AG04449 (cell line): ENCODE measurements around the gene IRAK3.
A peak's percentile ranks its signal among the peaks of the same experiment; 100 is the strongest.

ENCODE experiments used
- CTCF ChIA-PET: fragments of 350-600 bp; formaldehyde crosslinking; extraction: SDS; loops from one replicate; lab custom pipeline; 2021; ENCODE audit warnings: antibody characterized with exemption; lab: Yijun Ruan, JAX
- POLR2A ChIA-PET: fragments of 400-600, 350-600 bp; formaldehyde crosslinking; extraction: SDS; loops from one replicate; lab custom pipeline; 2020; ENCODE audit warnings: antibody characterized with exemption, inconsistent platforms; lab: Yijun Ruan, JAX
- DNase-seq: peaks from one replicate; pipeline ENCODE4 v3.0.0-alpha.2; 2010; ENCODE audit warnings: low read depth, low spot score
- H3K4me3 ChIP-seq: 2 replicates; pipeline ENCODE4 v1.5.1; 2011; ENCODE audit warnings: low read depth, mild to moderate bottlenecking, control low read depth, low read length
- TF ChIP-seq, protein P1 (sequence below): IDR thresholded peaks from one replicate; pipeline ENCODE4 v1.5.1; 2011; ENCODE audit warnings: mild to moderate bottlenecking, moderate library complexity, low read length, control low read depth, inconsistent platforms; ENCODE audit not compliant: insufficient read depth; ENCODE audit errors: missing control alignments

The IRAK3 gene, protein sequence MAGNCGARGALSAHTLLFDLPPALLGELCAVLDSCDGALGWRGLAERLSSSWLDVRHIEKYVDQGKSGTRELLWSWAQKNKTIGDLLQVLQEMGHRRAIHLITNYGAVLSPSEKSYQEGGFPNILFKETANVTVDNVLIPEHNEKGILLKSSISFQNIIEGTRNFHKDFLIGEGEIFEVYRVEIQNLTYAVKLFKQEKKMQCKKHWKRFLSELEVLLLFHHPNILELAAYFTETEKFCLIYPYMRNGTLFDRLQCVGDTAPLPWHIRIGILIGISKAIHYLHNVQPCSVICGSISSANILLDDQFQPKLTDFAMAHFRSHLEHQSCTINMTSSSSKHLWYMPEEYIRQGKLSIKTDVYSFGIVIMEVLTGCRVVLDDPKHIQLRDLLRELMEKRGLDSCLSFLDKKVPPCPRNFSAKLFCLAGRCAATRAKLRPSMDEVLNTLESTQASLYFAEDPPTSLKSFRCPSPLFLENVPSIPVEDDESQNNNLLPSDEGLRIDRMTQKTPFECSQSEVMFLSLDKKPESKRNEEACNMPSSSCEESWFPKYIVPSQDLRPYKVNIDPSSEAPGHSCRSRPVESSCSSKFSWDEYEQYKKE

DNA sequence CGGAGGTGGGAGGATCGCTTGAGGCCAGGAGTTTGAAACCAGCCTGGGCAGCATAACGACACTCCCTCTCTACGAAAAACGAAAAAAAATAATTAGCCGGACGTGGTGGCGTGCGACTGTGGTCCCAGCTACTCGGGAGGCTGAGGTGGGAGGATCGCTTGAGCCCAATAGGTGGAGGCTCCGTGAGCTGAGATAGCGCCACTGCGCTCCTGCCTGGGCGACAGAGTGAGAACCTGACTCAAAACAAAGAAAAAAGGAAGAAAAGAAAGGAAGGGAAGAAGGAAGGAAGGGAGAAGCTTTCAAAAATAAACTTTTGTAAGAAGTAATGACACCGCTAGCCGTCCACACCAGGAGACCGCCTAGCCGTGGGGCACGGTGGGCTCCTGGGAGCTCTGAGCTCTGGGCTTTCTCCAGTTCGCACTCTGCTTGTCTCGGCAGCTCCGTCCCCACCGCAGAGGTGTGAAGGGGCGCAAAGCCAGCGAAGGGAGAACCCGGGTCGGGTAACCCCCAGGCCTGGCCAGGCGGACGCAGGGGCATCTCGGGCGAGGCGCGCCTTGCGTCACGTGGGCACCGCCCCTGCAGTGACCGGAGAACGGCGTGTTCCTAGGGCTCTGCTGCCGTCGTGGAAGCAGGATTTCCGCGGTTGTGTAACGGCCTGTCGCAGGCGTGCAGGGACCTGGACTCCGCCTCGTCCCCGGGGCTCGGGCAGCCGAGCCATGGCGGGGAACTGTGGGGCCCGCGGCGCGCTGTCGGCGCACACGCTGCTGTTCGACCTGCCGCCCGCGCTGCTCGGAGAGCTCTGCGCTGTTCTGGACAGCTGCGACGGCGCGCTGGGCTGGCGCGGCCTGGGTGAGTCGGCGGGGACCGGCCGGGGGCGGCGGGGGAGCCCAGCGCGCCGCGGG is at the start of gene IRAK3:
IRAK3 (plus strand) TSS at position 631 of the 902 bp plus-strand sequence; CDS start at position 717, 86 bp downstream.
- H3K4me3 ChIP-seq, result peak within 1 kb of the TSS; percentile 55
- POLR2A ChIA-PET, result no interaction called here
- TF ChIP-seq, protein P1, sequence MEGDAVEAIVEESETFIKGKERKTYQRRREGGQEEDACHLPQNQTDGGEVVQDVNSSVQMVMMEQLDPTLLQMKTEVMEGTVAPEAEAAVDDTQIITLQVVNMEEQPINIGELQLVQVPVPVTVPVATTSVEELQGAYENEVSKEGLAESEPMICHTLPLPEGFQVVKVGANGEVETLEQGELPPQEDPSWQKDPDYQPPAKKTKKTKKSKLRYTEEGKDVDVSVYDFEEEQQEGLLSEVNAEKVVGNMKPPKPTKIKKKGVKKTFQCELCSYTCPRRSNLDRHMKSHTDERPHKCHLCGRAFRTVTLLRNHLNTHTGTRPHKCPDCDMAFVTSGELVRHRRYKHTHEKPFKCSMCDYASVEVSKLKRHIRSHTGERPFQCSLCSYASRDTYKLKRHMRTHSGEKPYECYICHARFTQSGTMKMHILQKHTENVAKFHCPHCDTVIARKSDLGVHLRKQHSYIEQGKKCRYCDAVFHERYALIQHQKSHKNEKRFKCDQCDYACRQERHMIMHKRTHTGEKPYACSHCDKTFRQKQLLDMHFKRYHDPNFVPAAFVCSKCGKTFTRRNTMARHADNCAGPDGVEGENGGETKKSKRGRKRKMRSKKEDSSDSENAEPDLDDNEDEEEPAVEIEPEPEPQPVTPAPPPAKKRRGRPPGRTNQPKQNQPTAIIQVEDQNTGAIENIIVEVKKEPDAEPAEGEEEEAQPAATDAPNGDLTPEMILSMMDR, result no peak
- DNase-seq, result no peak
- CTCF ChIA-PET, result interaction anchor here (0.9 kb wide), 1 partner anchor 19 kb away, joined by 3 read pairs; the partner anchor contains the start of gene TMBIM4

GRCh38 chr12:66139328-66139727 is 49.7 kb upstream of the IRAK3 start:
- no peak overlapping the region for H3K4me3 ChIP-seq
- TF ChIP-seq, protein P1, result no peak
- ChIA-PET POLR2A (no interaction called here), CTCF (interaction anchor here (0.8 to 2.5 kb wide), 3 partner anchors 8 to 11 kb away, joined by 3 to 13 read pairs (median 7); partner anchors contain the start of gene LLPH)
- DNase-seq, result no peak

DNA sequence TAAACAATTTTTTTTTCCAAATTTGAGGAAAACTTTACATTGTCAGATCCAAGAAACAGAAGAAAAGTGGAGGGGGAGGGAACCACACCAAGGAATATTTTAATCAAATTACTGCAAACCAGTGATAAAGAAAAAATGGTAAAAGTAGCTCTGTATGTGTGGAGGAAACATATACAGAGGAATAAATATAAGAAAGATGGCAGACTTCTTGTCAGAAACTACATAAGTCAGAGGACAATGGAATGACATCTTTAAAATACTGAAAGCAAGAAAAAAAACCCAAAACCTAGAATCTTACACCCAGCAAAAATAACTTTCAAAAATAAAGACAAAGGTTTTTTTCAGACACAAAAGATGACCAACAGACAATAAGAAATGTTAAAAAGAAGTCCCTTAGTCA is 48.3 kb upstream of the IRAK3 start:
- DNase-seq, result no peak
- CTCF ChIA-PET, result no interaction called here
- TF ChIP-seq, protein P1, result no peak

DNA sequence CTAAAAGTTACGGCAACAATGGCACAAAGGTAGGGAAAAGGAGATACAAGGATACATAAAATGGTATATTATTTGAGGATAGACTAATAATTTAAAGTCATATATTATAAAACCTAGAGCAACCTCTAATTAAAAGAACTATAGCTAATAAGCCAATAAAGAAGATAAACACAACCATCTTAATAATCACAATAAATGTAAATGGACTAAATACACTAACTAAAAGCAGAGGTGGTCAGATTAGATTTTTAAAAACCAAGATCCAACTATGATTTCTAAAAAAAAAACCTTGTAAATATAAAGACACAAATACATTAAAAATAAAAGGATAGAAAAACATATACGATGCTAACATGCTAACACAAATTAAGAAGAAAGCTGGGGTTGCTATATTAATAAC is 47.7 kb upstream of the IRAK3 start:
- CTCF ChIA-PET, result no interaction called here
- no peak for DNase-seq
- POLR2A ChIA-PET, result no interaction called here
- TF ChIP-seq, protein P1, result no peak
- H3K4me3 ChIP-seq, result no peak overlapping the region

More for the DNA sequence above, 48.3 kb upstream of the IRAK3 start:
- H3K4me3 ChIP-seq, result no peak overlapping the region
- POLR2A ChIA-PET, result no interaction called here

- H3K4me3 ChIP-seq, result no peak overlapping the region
- POLR2A ChIA-PET, result no interaction called here
- DNase-seq, result no peak
- CTCF ChIA-PET, result interaction anchor here (3.4 kb wide), 1 partner anchor 11 kb away, joined by 15 read pairs; the partner anchor contains the start of gene LLPH
- TF ChIP-seq, protein P1, result no peak
Observed at GRCh38 chr12:66142826-66143225, 46.2 kb upstream of the IRAK3 start.
